MM.1S (cell line): ENCODE data around the gene PROK2.

Source experiments
- EZH2 ChIP-seq: fragments of 300-600 bp; sonication (generic); optimal IDR thresholded peaks from 2 replicates; pipeline ENCODE3; 2017; ENCODE audit warnings: low read depth, mild to moderate bottlenecking, antibody characterized with exemption, low read length, mixed read lengths
- TF ChIP-seq, protein P1 (sequence below): fragments of 300-600 bp; sonication (generic); IDR thresholded peaks from 2 replicates; pipeline ENCODE4 v1.5.1; 2016; ENCODE audit warnings: antibody characterized with exemption, low read length, mixed read lengths

- TF ChIP-seq, protein P1, sequence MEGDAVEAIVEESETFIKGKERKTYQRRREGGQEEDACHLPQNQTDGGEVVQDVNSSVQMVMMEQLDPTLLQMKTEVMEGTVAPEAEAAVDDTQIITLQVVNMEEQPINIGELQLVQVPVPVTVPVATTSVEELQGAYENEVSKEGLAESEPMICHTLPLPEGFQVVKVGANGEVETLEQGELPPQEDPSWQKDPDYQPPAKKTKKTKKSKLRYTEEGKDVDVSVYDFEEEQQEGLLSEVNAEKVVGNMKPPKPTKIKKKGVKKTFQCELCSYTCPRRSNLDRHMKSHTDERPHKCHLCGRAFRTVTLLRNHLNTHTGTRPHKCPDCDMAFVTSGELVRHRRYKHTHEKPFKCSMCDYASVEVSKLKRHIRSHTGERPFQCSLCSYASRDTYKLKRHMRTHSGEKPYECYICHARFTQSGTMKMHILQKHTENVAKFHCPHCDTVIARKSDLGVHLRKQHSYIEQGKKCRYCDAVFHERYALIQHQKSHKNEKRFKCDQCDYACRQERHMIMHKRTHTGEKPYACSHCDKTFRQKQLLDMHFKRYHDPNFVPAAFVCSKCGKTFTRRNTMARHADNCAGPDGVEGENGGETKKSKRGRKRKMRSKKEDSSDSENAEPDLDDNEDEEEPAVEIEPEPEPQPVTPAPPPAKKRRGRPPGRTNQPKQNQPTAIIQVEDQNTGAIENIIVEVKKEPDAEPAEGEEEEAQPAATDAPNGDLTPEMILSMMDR, result no peak
- no peak for TF ChIP-seq EZH2
These were observed 20.7 kb upstream of the PROK2 start for GRCh38 chr3:71805691-71806090.
